Endothelial cell of umbilical vein (primary cell): Measurements from ENCODE around the gene SH3GLB2.

ENCODE experiments used
- EZH2 ChIP-seq: IDR thresholded peaks from 2 replicates; pipeline ENCODE4 v1.6.1; 2012; ENCODE audit warnings: borderline replicate concordance, low read depth, mild to moderate bottlenecking, moderate library complexity, low read length, inconsistent platforms; ENCODE audit not compliant: severe bottlenecking
- GATA2 ChIP-seq: IDR thresholded peaks from 2 replicates; pipeline ENCODE4 v1.7.0; 2011; ENCODE audit warnings: low read depth, mild to moderate bottlenecking, moderate library complexity, mixed read lengths, low read length; ENCODE audit not compliant: insufficient read length, insufficient read depth
- POLR2A ChIP-seq: IDR thresholded peaks from 2 replicates; pipeline ENCODE4 v1.6.1; 2012; ENCODE audit warnings: low read depth, mild to moderate bottlenecking, control low read depth, low read length
- POLR2AphosphoS5 ChIP-seq: IDR thresholded peaks from 2 replicates; pipeline ENCODE4 v1.6.1; 2012; ENCODE audit warnings: low read depth, mild to moderate bottlenecking, control low read depth, low read length, moderate library complexity; ENCODE audit not compliant: insufficient read depth
- TF ChIP-seq, protein P1 (sequence below), 2 donors: IDR thresholded peaks; 1 replicate in 1 of 2; 2 replicates in 1 of 2; pipeline ENCODE4 v1.5.1; 2011; ENCODE audit warnings: low read length in 2 of 2, mild to moderate bottlenecking in 2 of 2, moderate library complexity in 2 of 2, control low read depth in 1 of 2, inconsistent platforms in 1 of 2, low read depth in 1 of 2; ENCODE audit not compliant: insufficient read depth in 1 of 2; ENCODE audit errors: extremely low read depth in 1 of 2

DNA sequence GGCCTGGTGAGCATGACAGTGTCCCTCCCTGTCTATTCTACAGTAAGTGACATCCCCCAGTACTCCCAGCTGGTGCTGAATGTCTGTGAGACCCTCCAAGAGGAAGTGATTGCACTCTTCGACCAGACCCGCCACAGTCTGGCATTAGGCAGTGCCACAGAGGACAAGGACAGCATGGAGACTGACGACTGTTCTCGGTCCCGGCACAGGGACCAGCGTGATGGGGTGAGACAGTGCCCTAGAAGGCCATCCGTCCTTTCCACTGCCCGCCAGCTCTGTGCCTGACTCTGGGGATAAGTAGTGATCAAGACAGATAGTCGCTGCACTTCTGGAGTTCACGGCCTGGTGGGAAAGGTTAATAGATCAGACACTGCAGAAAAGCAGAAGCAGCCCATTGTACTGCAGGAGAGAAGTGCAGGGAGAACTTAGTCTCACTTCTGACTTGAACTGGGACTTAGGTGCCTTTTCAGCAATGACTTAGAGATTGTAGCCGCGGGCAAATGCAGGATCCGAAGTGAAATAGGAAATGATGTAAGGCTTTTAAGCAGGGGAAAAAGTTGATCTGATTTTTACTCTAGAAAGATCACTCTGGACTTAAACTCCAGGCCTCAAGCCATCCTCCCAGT is 28.4 kb downstream of the SH3GLB2 start:
- no peak for TF ChIP-seq POLR2AphosphoS5
- TF ChIP-seq, protein P1, sequence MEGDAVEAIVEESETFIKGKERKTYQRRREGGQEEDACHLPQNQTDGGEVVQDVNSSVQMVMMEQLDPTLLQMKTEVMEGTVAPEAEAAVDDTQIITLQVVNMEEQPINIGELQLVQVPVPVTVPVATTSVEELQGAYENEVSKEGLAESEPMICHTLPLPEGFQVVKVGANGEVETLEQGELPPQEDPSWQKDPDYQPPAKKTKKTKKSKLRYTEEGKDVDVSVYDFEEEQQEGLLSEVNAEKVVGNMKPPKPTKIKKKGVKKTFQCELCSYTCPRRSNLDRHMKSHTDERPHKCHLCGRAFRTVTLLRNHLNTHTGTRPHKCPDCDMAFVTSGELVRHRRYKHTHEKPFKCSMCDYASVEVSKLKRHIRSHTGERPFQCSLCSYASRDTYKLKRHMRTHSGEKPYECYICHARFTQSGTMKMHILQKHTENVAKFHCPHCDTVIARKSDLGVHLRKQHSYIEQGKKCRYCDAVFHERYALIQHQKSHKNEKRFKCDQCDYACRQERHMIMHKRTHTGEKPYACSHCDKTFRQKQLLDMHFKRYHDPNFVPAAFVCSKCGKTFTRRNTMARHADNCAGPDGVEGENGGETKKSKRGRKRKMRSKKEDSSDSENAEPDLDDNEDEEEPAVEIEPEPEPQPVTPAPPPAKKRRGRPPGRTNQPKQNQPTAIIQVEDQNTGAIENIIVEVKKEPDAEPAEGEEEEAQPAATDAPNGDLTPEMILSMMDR (IDR thresholded peaks at IDR 0.05; ENCODE audit: extremely low read depth in 1 of 2, insufficient read depth in 1 of 2, low read depth in 1 of 2, low read length in 2 of 2) = no peak
- no peak for TF ChIP-seq POLR2A
- no peak for TF ChIP-seq GATA2
- no peak for TF ChIP-seq EZH2
